Measurements from ENCODE around the gene SLC29A1.

- TF ChIP-seq CTCF (conservative IDR thresholded peaks at IDR 0.05) = no peak
- TF ChIP-seq EZH2 (IDR thresholded peaks at IDR 0.05; ENCODE audit: low read depth) = no peak
These were observed 40.4 kb upstream of the SLC29A1 start for GRCh38 chr6:44182911-44183390.

All from PC-9 (cell line).